ENCODE results near the gene VWA3B. TPM values are rescaled to one million over a fixed set of nuclear protein-coding genes. Genes with fewer than 3 reads are reported as not detected.

The VWA3B gene
- total RNA-seq, 1 donor from 2014 or later: 0.52 TPM

DNA sequence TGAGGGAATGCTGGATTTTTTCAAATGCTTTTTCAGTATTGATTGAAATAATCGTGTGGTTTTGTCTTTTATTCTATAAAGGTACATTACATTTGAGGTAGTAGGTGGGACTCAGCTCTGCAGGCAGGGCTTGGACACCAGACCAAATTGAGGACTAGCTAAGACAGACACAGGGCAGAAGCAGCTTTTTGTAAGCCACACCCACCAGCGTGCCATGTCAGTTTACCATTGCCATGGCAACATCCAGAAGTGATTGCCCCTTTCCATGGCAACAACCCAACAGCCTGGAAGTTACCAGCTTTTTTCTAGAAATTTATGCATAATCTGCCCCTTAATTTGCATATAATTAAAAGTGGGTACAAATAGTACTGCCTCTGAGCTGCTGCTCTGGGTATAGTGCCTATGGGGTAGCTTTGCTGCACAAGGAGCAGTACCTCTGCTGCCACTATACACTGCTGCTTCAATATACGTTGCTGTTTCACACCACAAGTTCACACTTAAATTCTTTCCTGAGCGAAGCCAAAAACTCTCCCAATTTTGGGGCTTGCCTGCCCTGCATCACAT is 23.6 kb upstream of the VWA3B start:
- H3K27me3 ChIP-seq (ENCODE audit: low read depth): no peaks in the 10 kb centered on the region
- H3K27ac ChIP-seq (replicated peaks): no peak overlapping the region
- no peaks in the 10 kb centered on the region for H3K36me3 ChIP-seq
- peaks cover 4% of the 10 kb centered on the region for H3K9me3 ChIP-seq (replicated peaks)
- no peak for DNase-seq
- intact Hi-C loops (cut with micrococcal nuclease): no loop called here
- TF ChIP-seq, protein P1, sequence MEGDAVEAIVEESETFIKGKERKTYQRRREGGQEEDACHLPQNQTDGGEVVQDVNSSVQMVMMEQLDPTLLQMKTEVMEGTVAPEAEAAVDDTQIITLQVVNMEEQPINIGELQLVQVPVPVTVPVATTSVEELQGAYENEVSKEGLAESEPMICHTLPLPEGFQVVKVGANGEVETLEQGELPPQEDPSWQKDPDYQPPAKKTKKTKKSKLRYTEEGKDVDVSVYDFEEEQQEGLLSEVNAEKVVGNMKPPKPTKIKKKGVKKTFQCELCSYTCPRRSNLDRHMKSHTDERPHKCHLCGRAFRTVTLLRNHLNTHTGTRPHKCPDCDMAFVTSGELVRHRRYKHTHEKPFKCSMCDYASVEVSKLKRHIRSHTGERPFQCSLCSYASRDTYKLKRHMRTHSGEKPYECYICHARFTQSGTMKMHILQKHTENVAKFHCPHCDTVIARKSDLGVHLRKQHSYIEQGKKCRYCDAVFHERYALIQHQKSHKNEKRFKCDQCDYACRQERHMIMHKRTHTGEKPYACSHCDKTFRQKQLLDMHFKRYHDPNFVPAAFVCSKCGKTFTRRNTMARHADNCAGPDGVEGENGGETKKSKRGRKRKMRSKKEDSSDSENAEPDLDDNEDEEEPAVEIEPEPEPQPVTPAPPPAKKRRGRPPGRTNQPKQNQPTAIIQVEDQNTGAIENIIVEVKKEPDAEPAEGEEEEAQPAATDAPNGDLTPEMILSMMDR (IDR thresholded peaks at IDR 0.05; ENCODE audit: borderline replicate concordance): no peak
- H3K4me1 ChIP-seq: no peaks in the 10 kb centered on the region
- H3K4me3 ChIP-seq: no peak overlapping the region

GRCh38 chr2:98065808-98066207 is 21.2 kb upstream of the VWA3B start:
- TF ChIP-seq, protein P1 (IDR thresholded peaks at IDR 0.05; ENCODE audit: borderline replicate concordance): no peak
- Histone ChIP-seq H3K27ac (replicated peaks) (no peak overlapping the region), H3K4me3 (no peak overlapping the region), H3K4me1 (no peaks in the 10 kb centered on the region), H3K36me3 (no peaks in the 10 kb centered on the region), H3K9me3 (replicated peaks) (peaks cover 4% of the 10 kb centered on the region), H3K27me3 (ENCODE audit: low read depth) (no peaks in the 10 kb centered on the region)
- no peak for DNase-seq
- intact Hi-C loops (cut with micrococcal nuclease): no loop called here

DNA sequence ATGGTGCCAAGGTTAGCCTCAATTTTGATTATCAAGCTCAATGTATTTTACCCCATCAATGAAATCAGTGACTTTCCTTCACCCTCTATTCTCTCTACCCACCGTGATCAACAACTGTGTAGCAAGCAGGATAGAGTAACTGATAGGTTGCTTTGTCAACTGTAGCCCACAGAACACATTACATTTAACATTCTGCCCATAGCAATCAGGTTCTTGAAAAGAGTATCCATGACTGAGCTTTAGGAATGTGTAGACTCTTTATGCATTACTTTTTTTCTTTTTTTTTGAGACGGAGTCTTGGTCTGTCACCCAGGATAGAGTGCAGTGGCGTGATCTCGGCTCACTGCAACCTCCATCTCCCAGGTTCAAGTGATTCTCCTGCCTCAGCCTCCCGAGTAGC is 19.8 kb upstream of the VWA3B start:
- Histone ChIP-seq H3K27ac (replicated peaks) (no peak overlapping the region), H3K4me3 (no peak overlapping the region), H3K27me3 (ENCODE audit: low read depth) (no peaks in the 10 kb centered on the region), H3K9me3 (replicated peaks) (peaks cover 2% of the 10 kb centered on the region), H3K4me1 (no peaks in the 10 kb centered on the region), H3K36me3 (no peaks in the 10 kb centered on the region)
- no peak for DNase-seq
- TF ChIP-seq, protein P1 (IDR thresholded peaks at IDR 0.05; ENCODE audit: borderline replicate concordance): no peak
- intact Hi-C loops (cut with micrococcal nuclease): no loop called here

DNA sequence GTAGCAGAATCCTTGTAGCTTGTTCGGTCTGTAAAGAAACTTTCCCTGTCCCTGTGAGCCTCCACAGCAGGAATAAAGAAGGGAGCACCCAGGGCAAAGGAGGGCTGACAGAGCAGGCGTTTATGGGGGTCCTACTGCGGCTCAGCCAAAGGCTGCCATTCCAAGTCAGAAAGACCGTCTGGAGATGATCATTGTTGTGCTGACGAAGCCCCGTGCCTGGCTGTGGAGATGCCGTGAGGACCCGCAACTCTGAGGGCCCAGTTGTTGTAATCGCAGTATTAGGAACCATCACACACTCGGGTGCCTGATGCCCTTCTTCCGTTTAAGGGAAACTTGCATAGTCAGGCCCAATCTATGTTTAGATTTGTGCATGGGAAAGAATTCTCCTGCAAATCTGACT is 16.9 kb upstream of the VWA3B start:
- no peaks in the 10 kb centered on the region for H3K4me1 ChIP-seq
- H3K27me3 ChIP-seq (ENCODE audit: low read depth): no peaks in the 10 kb centered on the region
- intact Hi-C loops (cut with micrococcal nuclease): no loop called here
- no peak overlapping the region for H3K4me3 ChIP-seq
- no peak overlapping the region for H3K27ac ChIP-seq (replicated peaks)
- H3K9me3 ChIP-seq (replicated peaks): peaks cover 9% of the 10 kb centered on the region
- TF ChIP-seq, protein P1 (IDR thresholded peaks at IDR 0.05; ENCODE audit: borderline replicate concordance): no peak
- DNase-seq: no peak
- no peaks in the 10 kb centered on the region for H3K36me3 ChIP-seq

GRCh38 chr2:98072442-98072841 is 14.5 kb upstream of the VWA3B start:
- Histone ChIP-seq H3K4me1 (no peaks in the 10 kb centered on the region), H3K9me3 (replicated peaks) (peaks cover 14% of the 10 kb centered on the region), H3K36me3 (no peaks in the 10 kb centered on the region), H3K4me3 (no peak overlapping the region), H3K27me3 (ENCODE audit: low read depth) (no peaks in the 10 kb centered on the region), H3K27ac (replicated peaks) (no peak overlapping the region)
- DNase-seq: no peak
- TF ChIP-seq, protein P1 (IDR thresholded peaks at IDR 0.05; ENCODE audit: borderline replicate concordance): no peak
- intact Hi-C loops (cut with micrococcal nuclease): no loop called here
